Skin epidermis (tissue), 12 donors: ENCODE results near the gene DDRGK1.

ENCODE experiments used
- H3K27ac ChIP-seq, 21 experiments: fragments of 200-600 bp; sonication (generic) in 11 of 21; one replicate each; pipeline ENCODE4 v1.5.0; 2020; ENCODE audit warnings: mild to moderate bottlenecking in 3 of 21, inconsistent platforms in 2 of 21, moderate library complexity in 2 of 21
- H3K4me3 ChIP-seq, 7 experiments: fragments of 200-600 bp; sonication (generic) in 2 of 7; one replicate each; pipeline ENCODE4 v1.5.0; 2020; ENCODE audit warnings: inconsistent platforms in 2 of 7, mild to moderate bottlenecking in 2 of 7, moderate library complexity in 1 of 7

Gene DDRGK1

DNA sequence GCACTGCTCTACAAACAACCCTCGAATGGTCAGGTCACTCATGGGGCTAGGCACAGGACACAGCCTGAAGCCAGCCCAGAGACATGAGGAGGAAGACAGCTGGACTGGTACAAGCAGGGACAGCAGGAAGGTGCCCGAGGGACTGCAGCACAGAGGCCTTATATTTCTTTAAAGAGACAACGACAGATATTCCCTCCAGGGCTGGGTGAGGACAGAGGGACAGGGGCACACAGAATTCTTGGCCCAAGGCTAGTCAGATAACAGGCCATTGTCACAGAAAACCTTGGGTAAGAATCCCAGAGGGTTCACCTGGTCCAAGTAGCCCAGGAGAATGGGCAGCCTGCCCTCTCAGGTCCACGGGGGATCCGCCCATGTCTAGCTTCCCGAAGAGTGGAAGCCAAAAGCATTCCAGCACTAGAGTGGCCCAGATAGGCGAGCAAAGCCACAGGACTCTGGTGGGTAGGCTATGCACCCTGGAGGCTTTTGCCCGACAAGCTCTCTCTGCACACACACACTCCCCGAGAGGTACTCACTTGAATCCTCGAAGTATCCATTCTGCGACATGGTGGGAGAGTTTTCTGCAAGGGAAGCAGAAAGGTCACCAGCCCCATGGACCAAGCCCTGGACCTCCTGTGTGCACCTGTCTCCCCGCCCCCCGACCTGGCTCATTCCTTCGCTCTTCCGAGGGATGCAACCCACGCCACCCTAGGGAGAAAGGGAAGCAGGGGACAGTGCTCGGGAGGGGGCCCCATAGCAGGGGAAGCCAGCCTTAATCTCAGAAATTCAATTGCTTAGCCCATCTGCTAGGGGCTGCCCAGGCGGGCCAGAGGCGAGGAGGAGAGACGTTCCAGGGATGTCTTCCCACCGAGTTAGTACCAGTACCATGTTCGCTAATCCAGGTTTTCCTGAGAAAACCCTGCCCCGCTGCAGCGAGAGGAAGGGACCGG, 32.8 kb upstream of the DDRGK1 start:
- Histone ChIP-seq H3K27ac (peak overlapping the region in 1 of 21 experiments; percentile 71), H3K4me3 (peak overlapping the region in 4 of 7 experiments; percentile 57 to 90 (median 78))

DNA sequence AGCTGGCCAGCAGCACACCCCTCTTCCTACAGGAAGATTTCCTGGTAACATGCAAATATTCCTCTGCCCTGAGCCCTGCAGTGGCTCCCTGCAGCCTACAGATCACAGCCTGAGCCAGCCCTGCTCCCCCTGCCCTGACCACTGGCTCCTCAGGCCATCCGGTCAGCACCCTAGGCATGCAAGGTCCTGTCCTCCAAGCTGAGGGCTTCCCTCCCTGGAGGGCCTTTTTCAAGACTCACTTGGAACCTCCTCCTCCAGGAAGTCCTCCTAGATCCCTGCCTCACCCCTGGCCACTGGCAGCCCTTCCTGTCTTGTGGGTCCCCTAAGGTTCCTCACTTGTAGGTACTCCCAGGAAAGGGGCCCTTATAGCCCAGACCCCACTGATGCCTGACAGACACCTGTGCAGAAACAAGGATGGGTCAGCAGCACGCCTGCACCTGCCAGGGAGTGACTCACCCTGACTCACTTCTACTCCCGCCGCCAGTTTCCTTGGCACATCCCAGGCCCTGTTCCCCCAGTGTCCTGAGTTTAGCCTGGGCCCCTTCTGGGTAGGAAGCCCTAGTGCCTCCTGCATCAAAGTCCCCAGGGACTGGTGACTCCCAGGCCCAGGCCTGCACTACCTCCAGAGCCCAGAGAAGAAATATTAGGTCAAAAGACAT, 31.3 kb upstream of the DDRGK1 start:
- no peak overlapping the region for H3K27ac ChIP-seq
- no peak overlapping the region for H3K4me3 ChIP-seq

DNA sequence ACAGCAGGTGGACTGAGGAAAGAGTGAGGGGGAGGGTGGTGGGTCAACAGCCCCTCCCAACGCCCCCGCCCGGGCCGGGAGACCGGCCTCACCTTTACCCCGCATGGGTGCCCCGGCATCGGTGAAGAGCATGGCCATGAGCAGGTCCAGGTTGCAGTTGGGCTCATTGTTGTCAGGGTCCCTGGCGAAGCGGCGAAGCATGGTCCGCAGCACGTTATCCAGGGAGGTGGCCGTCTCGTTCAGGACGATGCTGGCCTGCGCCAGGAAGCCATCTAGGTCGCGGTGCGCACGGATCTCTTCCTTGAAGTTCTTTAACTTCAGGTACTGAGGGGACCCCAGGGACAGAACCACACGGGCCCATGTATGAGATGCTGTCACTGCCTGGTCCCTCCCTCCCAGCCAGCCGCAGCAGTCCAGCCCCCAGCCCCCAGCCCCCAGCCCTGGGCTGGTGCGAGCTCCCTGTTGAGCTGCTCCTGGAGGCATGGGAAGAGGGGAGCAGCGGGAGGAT, 29.6 kb upstream of the DDRGK1 start:
- Histone ChIP-seq H3K27ac (no peak overlapping the region), H3K4me3 (no peak overlapping the region)

DNA sequence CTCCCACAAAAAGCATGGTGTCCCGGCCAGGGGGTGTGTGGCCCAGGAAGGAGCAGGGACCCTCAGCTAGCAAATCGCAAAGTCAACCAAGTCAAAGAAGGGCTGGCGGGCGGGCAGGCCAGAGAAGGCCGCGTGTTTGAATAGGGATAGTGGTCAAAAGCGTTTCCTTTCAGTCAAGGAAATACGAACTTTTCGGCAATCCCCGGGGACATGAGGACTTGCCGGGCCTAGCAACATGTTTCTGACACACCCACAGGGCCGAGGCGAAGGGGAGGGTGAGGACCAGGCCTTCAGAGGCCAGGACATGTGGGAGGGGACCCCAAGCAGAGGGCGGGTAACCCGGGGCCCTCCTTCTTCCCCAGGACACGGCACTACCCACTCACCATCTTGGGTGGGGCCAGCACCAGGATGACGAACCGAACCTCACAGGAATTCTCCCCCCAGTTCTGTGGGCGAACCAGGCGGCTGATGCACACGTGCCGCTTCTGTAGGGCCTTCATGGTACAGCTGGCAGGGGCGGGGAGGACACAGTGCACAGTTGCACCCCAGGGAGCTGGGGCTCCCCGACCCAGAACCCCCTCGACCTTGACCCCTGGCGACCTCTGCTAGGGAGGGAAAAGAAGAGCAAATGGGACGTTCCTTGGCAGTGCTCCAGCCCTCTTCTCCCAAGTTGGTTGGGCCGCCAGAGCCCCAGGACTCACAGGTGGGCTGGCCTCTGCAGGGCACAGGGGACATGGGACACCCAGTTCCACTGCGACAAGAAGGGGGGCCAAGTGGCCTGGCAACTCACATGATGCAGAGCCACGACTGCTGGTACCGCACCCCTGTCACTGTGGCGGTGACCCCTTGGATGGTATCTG, 28.9 kb upstream of the DDRGK1 start:
- Histone ChIP-seq H3K27ac (no peak overlapping the region), H3K4me3 (no peak overlapping the region)

DNA sequence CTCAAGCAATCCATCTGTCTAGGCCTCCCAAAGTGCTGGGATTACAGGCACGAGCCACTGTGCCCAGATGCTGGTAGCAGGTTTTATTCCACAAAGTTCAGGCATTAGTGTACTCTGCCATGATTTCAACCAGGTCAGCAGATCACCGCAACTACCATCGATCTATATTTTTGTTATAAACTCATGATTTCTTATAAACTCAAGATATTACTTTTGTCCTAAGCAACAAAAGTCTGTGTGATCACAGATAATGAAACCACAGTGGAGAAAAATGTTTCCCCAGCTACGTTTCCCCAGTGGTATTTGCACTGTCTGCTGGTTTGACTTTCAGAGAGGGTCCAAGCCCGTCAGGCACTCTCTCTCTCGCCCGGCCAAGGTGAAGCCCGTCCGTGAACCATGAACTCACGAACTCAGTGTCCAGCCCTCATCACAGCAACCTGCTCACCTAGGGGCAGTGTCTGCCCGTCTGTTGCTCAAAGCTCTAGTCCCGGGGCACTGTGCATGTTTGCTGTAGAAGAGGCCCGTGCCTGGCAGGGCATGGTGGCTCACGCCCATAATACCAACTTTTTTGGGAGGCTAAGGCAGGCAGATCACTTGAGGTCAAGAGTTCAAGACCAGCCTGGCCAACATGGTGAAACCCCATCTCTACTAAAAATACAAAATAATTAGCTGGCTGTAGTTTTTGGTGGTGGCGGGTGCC, 27.6 kb upstream of the DDRGK1 start:
- H3K27ac ChIP-seq = no peak overlapping the region
- no peak overlapping the region for H3K4me3 ChIP-seq

DNA sequence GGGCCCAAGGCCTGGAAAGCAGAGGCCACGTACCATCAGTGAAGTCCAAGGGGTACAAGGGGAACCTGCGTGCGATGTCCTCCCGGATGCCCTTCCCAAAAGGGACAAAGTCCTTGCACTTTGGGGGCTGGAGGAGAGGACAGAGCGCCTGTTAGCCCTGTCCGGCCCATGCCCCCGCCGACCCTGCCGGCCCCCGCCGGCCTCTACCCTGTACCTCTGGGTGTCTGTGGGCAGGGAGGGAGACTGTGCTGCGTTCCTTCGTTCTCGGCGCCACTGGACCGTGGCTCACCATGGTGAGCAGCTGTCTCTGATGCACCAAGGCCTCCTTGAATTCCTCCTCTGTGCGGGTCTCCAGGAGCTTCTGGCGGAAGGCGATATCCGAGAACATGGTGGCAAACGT, 26.6 kb upstream of the DDRGK1 start:
- Histone ChIP-seq H3K4me3 (no peak overlapping the region), H3K27ac (no peak overlapping the region)

DNA sequence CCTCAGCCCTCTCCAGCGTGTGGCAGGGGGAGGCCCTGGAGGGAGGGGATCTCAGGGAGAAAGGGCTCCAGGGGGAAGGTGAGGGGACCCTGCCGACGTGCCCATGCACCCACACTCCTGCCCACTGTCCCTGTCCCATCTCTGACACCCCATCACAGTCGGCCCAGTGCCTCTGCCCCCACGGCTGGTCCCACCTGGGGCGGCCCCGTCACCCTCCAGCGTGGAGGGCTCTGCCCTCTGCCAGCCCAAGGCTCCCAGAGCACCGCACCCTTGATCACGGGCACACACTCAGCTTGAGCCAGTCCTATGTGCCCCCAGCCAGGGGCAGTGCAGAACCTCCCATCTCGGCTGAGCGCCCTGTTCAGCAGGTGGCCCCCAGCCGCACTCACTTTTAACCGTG, 25.3 kb upstream of the DDRGK1 start:
- Histone ChIP-seq H3K4me3 (no peak overlapping the region), H3K27ac (no peak overlapping the region)

DNA sequence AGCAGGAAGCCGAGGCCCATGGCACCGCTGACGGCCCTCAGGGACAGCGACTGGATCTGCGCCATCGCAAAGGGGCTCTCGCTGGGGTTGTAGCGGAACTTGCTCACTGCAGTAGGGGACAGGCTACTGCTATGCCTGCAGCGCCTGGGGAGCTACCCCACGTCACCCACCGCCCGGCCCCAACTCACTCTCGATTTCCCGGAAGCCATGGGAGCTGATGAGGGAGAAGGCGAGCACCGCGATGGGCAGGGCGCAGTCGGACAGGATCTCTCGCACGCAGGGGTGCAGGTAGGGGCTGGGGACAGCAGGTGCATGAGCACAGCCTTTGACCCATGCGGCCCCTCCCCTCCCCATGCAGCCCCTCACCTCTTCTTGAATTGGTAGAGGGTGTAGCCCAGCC, 24.7 kb upstream of the DDRGK1 start:
- no peak overlapping the region for H3K27ac ChIP-seq
- no peak overlapping the region for H3K4me3 ChIP-seq

DNA sequence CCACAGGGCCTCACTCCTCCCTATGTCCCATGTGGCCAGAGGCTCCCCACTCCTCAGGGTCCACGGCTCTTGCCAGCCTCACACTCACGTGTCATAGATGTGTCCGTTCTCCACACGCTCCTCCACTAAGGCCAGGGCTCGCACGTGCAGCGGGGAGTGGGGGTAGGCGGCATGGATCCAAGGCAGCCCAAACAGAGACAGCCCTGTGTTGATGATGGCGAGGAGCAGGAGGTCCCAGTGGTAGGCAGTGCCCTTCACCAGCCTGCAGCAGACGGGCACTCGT, 24.2 kb upstream of the DDRGK1 start:
- H3K27ac ChIP-seq = no peak overlapping the region
- H3K4me3 ChIP-seq = no peak overlapping the region

DNA sequence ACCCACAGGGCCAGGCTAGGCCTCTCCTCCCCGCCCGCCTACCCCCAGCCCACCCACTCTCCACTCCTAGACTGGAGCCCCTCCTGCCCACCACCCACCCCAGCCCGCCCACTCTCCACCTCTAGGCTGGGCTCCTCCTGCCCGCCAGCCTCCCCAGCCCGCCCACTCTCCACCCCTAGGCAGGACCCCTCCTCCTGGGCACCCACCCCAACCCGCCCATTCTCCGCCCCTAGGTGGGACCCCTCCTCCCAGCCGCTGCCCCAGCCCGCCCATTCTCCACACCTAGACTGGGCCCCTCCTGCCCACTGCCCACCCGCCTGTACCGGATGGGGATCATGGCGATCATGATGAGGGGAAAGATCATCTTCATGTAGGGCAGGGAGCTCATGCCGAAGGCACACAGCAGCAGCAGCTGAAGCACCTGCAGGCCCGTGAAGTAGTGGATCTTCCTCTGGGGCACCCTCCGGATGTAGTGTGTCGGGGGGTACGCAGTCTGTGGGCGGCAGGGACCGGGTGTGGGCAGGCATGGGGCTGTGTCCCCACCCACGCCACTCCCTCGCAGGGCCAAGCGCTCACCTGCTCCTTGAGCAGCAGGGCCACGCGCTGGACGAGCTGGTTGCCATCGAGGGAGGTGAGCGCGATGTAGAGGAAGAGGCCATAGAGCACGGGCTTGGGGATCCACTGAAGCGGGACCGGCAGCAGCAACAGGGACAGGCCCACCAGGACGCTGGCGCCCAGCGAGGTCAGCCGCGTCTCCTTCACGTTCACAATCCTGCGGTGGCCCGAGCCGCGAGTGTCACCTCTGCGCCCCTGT, 23.7 kb upstream of the DDRGK1 start:
- no peak overlapping the region for H3K4me3 ChIP-seq
- no peak overlapping the region for H3K27ac ChIP-seq

DNA sequence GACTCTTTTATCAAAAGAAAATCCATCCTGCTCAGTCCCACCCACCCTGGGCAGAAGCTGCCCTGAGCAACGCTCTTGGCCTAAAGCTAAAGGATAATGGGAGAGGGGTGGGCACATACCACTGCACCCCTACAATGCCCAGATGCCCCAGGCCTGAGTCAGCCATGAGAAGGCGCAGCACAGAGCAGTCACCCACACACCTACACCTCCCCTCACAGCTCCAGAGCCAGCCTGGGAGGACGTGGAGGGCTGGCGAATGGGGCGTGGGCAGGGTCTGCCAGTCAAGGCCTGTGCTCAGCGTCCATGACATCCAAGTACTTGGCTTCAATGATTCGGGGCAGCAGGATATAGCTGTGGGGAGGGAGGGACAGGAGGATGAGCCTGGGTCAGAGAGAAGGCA, 23.0 kb upstream of the DDRGK1 start:
- Histone ChIP-seq H3K27ac (no peak overlapping the region), H3K4me3 (no peak overlapping the region)

DNA sequence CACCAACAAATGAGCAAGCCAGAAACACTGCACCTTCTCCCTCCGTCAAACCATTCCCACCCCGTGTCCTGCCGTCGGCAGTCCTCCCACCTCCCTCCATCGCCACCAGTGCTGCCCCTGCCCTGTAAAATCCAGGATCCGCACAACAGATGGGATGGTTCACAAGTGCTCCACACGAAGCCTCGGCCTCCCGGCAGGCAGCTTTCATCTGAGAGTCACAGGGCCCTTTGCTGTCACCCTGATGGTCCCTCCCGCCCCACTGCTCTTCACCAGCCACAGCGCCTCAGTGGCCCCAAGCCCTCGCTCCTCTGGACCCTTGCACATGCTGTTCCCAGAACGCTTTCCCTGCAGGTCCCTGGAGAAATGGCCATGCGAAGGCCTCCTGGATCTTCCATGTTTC, 22.4 kb upstream of the DDRGK1 start:
- H3K27ac ChIP-seq = no peak overlapping the region
- no peak overlapping the region for H3K4me3 ChIP-seq

DNA sequence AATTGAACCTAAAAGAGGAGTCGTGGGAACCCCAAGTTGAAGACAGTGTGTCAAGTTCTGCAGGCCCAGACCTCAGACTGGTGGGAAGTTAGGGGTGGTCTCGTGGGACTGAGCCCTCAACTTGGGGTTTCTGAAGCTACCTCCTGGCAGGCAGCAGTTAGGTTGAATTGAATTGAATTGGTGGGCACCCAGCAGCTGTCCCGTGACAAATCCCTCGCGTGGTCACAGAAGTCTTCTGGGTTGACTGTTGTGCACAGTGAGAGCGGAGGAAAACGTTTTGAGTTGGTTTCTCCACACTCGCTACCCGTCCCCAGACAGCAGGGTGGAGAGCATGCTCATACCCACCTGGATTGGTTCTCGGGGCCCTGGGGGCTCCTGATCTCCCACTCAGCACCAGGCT, 21.6 kb upstream of the DDRGK1 start:
- no peak overlapping the region for H3K4me3 ChIP-seq
- no peak overlapping the region for H3K27ac ChIP-seq

DNA sequence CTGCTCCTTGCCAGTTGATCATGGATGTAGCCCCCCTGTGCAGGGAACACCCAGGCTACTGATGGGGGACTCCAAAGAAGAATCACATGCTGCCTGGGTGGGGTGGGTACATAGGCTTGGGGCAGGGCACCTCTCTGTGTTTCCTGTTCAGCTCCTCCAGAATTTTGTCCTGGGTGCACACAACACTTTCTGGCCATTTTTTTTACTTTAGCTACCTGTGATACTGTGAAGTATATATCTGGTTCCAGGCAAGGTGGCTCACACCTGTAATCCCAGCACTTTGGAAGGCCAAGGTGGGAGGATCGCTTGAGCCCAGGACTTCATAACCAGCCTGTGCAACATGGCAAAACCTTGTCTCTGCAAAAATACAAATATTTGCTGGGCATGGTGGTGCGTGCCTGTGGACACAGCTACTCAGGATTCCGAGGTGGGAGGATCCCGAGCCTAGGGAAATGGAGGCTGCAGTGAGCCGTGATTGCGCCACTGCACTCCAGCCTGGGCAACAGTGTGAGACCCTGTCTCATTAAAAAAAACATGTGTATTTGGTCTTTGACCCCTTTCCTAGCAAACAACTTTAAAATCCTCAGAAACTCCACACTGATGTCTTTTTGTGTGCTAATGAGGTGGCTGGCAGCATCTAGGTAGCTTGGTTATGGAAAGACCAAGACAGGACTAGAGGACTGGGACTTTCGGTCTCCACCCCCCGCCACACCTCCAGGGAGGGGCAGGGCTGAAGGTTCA, 20.4 kb upstream of the DDRGK1 start:
- H3K27ac ChIP-seq = peak overlapping the region in 1 of 21 experiments; percentile 16
- no peak overlapping the region for H3K4me3 ChIP-seq

DNA sequence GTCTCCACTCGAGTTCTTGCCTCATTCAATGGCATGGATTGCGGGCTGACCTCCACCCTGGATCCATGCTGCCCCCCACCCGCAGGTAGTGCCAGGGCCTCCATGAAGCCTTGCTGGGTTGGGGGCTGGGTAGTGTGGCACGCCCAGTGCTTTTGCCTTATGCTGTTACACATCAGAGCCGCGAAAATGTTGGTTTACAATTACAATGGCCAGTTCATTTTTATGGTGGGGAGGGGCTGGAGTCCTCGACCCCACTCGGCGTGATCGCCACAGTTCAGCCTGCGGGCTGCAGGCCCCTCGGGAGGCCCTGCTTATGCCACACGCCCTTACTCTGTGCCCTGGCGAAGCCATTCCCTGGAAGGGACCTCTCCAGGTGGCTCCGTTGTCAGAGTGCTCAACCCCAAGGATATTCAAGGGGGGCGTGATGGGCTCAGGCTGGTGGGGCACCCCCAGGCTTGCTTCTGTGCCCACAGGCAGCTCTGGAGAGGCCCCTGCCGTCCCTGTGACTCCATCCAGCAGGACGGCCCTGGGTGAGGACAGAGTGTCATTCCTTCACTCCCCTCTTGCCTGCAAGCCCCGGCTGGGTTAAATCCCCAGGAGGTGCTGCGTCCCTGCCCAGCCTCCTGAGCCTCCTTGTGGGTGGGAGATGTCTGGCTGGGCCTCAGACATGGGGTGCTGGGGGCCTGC, 19.7 kb upstream of the DDRGK1 start:
- peak overlapping the region in 1 of 21 experiments; percentile 52 for H3K27ac ChIP-seq
- no peak overlapping the region for H3K4me3 ChIP-seq

DNA sequence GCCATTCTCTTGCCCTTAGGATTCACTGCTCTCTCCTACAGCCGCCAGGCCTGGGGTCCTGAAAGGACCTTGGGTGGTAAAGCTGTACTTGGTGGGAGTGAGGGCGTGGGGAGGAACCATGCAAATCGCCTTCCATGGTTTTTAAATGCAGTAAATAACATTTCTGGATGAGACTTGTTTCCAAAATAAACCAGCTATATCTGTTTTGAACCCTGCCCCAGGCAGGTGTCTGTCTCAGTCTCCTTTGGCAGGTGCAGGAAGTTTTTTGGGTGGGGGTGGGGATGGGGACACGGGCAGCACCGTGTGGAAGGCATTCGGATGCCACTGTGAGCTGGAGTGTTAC, 19.1 kb upstream of the DDRGK1 start:
- H3K27ac ChIP-seq = peak overlapping the region in 1 of 21 experiments; percentile 52
- no peak overlapping the region for H3K4me3 ChIP-seq

DNA sequence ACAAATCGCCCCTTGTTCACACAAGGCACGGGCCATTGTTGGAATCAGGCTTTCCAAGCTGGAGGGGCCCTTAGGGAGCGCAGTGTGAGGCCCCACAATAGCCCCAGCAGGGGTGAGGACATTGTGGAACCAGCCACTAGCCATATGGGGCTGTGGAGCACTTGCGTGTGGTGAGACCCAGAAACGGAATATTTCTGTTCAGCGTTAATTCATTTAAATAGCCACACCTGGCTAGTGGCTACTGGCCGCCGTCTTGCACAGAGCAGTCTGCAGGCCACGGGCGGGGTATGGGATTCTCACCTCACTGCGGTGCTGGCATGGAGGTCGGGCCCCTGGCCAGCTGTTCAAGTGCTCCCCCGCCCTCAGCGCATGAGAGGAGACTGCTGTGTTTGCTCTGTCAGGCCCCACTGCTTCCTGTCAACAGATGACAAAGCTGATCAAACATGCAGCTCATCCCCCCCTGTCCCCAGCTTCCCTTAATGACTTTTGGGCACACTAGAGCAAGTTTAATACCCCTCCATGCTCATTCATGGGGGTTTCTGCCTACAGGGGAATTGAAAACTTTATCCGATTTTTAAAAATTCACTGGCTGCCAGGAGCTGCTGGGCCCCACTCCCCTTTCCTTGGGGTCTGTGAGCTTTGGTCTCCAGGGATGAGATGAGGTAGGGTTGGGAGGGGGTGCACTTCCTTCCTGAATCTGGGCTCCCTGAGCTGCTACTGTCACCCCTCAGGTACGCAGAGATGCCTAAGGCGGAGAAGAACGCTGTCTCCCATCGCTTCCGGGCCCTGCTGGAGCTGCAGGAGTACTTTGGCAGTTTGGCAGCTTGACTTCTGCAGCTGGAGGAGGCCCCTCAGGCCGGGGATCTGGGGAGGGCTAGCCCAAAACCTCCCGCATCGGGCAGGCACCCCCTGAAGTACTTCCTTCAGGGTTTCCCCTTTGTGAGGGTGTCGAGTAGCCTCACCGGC, 18.4 kb upstream of the DDRGK1 start:
- Histone ChIP-seq H3K27ac (peak overlapping the region in 1 of 21 experiments; percentile 52), H3K4me3 (no peak overlapping the region)
